Skeletal muscle tissue (tissue), 4 donors: ENCODE results near the gene HHLA2. TPM values are rescaled to one million over a fixed set of nuclear protein-coding genes. Genes with fewer than 3 reads are reported as not detected.

Source experiments
- H3K27ac ChIP-seq: one replicate; pipeline ENCODE4 v1.7.0; 2013; ENCODE audit warnings: mild to moderate bottlenecking, low read depth, low read length, inconsistent platforms
- H3K27me3 ChIP-seq, 3 donors: one replicate each; pipeline ENCODE4 v1.7.0; 2013; ENCODE audit warnings: low read length in 3 of 3; ENCODE audit not compliant: control insufficient read depth in 3 of 3, insufficient read depth in 3 of 3
- H3K36me3 ChIP-seq, 3 donors: one replicate each; pipeline ENCODE4 v1.7.0; 2013; ENCODE audit warnings: low read length in 3 of 3; ENCODE audit not compliant: control insufficient read depth in 3 of 3, insufficient read depth in 3 of 3
- H3K4me1 ChIP-seq, 3 donors: one replicate each; pipeline ENCODE4 v1.7.0; 2013; ENCODE audit warnings: low read length in 3 of 3, mild to moderate bottlenecking in 3 of 3; ENCODE audit not compliant: control insufficient read depth in 3 of 3, insufficient read depth in 3 of 3
- H3K4me3 ChIP-seq, 3 donors: one replicate each; pipeline ENCODE4 v1.7.0; 2013; ENCODE audit warnings: low read length in 3 of 3
- H3K9ac ChIP-seq, 3 donors: one replicate each; pipeline ENCODE4 v1.7.0; 2013; ENCODE audit warnings: low read length in 3 of 3, mild to moderate bottlenecking in 3 of 3, moderate library complexity in 2 of 3, low read depth in 1 of 3
- H3K9me3 ChIP-seq, 3 donors: one replicate each; pipeline ENCODE4 v1.7.0; 2013; ENCODE audit warnings: low read length in 3 of 3; ENCODE audit not compliant: control insufficient read depth in 3 of 3
- total RNA-seq: library from RNA; depleted of rRNA; stranded (reverse); fragments of >200 nt; gene quantifications from one replicate; pipeline ENCODE4 v1.2.3, GENCODE V29; 2014
- donor health status: Osteomylitis.

Gene HHLA2
- total RNA-seq, 1 donor from 2014 or later = not detected

DNA sequence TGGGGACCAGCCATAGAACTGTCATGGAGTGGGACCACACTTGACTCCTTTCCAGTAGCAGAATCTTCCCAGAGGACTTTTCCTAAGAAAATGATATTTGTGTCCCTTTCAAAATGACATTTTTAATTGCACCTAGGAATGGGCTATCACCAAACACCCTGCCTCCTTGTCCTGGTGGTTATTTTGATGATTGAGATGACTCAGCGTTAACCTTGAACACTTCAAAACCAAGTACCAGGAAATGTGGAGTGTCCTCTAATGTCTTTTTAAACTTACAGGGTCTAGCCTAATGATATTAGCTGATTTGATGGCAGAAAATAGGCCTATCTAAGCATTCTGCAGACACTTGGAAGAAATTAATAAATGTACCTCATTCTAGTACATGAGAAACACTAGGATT is 90.7 kb downstream of the HHLA2 start:
- no peaks in the 10 kb centered on the region for H3K4me1 ChIP-seq
- no peaks in the 10 kb centered on the region for H3K36me3 ChIP-seq
- H3K9me3 ChIP-seq = no peaks in the 10 kb centered on the region
- no peak overlapping the region for H3K4me3 ChIP-seq
- H3K27me3 ChIP-seq = no peaks in the 10 kb centered on the region
- no peak overlapping the region for H3K9ac ChIP-seq
- no peak overlapping the region for H3K27ac ChIP-seq

DNA sequence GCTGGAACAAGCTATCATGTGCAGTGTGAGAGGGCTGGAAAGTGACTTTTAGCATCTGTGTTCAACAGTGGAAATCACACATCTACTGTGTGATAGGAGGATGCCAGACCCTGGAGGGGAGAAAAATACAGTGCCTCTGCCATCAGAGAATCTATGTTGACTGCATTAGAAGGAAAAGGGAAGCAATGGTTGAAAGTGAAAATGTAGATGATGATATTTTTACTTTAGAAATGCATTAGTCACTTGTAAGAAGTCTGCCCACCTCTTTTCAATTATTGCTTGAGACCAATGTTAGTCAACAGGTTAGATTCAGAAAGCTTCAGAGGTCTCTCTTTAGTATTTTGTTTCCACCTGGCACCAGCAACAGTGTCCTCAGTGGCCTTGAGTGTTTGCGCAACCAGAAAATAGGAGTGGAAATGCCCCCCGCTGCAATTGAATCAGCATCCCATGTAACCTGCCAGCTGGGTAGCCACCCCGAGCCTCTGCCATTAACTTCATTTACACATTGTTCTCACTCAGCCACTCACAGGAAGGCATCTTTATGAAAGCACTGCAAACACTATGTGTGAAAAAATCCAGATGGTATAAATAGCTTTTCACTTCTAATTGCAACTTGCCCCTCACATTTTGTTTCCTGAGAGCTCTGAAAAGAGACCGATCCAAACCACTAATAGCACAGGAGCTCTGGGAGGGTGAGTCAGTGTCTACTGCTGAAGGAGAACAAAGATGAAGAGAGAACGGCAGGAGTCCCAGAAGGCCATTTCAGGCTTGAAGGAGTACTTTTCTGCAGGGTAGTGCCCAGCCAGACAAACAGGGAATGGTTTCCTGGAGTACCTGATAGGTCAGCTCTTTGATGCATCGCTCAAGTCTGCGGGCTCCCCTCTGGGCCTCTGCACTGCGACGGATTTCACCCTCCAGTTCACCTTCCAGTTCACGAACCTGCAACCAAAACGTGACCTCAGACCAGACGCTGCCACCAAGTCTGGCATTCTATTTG is 92.1 kb downstream of the HHLA2 start:
- Histone ChIP-seq H3K9me3 (no peaks in the 10 kb centered on the region), H3K4me3 (no peak overlapping the region), H3K36me3 (no peaks in the 10 kb centered on the region), H3K4me1 (no peaks in the 10 kb centered on the region), H3K27ac (no peak overlapping the region), H3K27me3 (no peaks in the 10 kb centered on the region), H3K9ac (no peak overlapping the region)

DNA sequence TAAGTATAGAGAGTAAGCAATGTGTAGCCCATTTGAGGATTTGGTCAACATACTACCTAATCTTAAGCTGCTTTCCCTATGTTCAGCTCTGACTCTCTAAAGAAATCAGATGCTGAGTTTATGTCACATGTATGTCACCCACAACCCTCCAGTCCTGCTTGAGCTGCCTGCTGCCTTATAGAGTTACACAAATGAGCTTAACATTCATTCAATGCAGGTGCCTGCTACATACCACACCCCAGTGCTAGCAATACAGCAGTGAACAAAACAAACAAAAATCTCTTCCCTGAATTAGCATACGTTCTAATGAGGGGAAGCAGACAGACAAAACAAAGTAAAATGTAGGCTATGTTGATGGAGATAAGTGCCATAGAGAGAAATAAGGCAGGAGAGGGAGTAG is 93.0 kb downstream of the HHLA2 start:
- no peak overlapping the region for H3K27ac ChIP-seq
- H3K4me3 ChIP-seq = no peak overlapping the region
- no peaks in the 10 kb centered on the region for H3K36me3 ChIP-seq
- H3K9me3 ChIP-seq = no peaks in the 10 kb centered on the region
- no peak overlapping the region for H3K9ac ChIP-seq
- H3K4me1 ChIP-seq = no peaks in the 10 kb centered on the region
- no peaks in the 10 kb centered on the region for H3K27me3 ChIP-seq

DNA sequence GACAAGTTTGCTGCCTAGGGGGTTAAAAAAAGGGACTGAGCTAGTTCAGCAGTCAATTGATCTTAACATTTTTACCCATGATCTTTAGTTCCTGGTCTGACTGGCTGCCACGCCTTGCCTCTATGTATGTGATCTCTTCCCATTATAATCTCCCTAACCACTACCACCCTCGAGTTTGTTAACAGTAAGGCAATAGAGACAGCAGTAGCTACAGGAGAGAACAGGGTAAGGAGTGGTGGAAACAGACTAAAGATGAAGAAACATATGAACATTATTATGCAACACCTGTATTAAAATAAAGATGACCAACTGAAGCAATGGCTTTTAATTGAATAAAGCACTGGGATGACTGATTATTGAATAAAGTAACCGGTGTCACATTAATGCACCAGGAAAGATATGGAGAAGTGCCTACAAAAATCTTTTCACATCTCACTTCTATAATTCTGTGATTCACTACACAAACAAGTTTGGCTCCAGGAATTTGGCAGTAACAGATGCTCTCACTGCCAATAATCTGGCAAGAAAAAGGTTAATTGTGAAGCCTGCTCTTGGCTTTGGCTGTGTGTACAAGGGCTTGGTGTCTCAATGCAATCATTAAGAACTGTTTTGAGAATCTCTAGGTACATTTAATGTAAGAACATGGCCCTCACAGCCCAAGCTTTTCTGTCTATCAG is 95.7 kb downstream of the HHLA2 start:
- Histone ChIP-seq H3K9me3 (no peaks in the 10 kb centered on the region), H3K36me3 (no peaks in the 10 kb centered on the region), H3K9ac (no peak overlapping the region), H3K27me3 (no peaks in the 10 kb centered on the region), H3K4me1 (no peaks in the 10 kb centered on the region), H3K27ac (no peak overlapping the region), H3K4me3 (no peak overlapping the region)

DNA sequence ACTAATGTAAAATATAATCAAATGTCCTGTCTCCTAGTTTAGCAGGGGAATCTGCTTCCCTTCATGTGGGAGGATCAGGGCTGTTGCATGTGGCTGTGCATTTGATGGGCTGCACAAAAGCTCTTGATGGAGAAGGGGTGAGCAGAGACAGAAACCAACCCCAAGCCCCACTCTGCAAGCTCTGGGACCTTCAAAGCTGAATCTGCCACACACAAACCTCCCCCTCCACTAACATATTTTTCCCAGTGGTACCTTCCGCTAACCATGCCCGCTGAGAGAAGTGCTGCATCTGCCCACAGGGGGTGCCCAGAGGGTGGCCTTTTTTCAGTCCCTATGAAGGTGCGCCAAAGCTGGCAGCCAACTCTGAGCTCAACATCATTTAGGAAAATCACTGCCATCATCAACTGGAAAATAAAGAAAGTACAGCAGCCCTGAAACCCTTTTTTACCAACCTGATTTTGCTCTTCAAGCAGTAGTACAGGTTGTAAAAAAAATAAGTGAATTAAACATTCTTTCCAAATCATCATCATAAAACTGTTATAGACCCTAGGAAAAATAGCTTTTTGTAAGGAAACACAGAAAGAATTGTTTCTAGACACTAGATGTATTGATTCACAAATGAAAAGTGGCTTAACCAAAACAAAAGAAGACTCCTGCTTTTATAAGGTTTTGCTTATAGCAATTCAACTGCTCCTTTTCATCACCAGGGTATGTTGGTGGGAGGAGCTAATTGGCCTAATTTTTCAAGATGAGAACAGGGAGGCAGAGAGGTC is 97.0 kb downstream of the HHLA2 start:
- no peaks in the 10 kb centered on the region for H3K27me3 ChIP-seq
- no peak overlapping the region for H3K9ac ChIP-seq
- H3K4me1 ChIP-seq = no peaks in the 10 kb centered on the region
- no peak overlapping the region for H3K27ac ChIP-seq
- H3K36me3 ChIP-seq = no peaks in the 10 kb centered on the region
- H3K4me3 ChIP-seq = no peak overlapping the region
- H3K9me3 ChIP-seq = no peaks in the 10 kb centered on the region

DNA sequence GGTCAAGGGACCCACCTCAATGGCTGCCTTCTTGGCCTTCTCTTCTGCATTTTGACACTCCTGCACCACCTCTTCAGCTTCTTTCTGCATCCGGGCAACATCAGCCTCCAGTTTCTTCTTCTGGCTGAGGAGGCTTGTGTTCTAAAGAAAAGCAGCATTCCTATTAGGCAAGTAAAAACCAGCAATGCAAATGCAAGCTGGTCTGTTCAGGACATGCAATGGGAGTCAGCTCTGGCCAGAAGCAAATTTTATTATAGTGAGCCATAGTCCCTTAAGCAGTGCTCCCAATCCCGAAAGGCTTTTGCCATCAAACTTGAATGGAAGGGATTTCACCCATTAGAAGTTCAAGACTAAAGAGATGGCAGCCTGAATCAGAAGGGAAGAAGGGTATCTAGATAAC is 97.7 kb downstream of the HHLA2 start:
- no peaks in the 10 kb centered on the region for H3K9me3 ChIP-seq
- no peak overlapping the region for H3K4me3 ChIP-seq
- H3K27me3 ChIP-seq = no peaks in the 10 kb centered on the region
- no peak overlapping the region for H3K9ac ChIP-seq
- no peaks in the 10 kb centered on the region for H3K4me1 ChIP-seq
- no peak overlapping the region for H3K27ac ChIP-seq
- no peaks in the 10 kb centered on the region for H3K36me3 ChIP-seq

DNA sequence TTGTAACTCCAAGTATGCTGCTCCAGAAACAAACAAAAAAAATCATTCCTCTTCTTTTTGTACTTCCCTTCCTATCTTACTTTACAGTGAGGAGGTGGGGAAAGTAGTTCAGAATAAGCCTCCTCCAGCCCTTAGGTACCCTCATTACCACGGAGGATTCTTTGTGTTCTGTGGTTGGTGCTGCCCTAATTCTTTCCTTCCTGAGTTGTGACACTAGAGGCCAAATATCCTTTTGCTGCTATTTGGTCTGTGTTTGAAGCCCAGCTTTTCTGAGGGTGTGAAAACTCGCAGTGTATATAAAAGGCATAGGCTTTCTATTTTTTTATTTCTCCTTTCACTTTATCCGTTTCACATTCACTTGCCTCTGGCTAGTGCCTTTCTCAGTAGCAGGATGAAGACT is 98.2 kb downstream of the HHLA2 start:
- Histone ChIP-seq H3K27me3 (no peaks in the 10 kb centered on the region), H3K9ac (no peak overlapping the region), H3K36me3 (no peaks in the 10 kb centered on the region), H3K4me3 (no peak overlapping the region), H3K4me1 (no peaks in the 10 kb centered on the region), H3K9me3 (no peaks in the 10 kb centered on the region), H3K27ac (no peak overlapping the region)

DNA sequence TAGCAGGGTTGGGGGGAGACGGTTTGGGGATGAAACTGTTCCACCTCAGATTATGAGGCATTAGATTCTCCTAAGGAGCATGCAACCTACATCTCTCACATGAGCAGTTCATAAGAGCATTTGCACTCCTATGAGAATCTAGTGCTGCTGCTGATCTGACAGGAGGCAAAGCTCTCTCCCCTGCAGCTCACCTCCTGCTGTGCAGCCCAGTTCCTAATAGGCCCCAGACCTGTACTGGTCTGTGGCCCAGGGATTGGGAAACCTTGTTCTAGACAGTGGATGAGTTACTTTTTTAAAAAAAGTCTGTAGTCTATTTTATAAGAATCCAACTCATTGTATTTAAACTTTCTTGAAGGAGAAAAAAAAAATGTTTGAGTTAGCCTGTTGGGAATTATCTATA is 100.0 kb downstream of the HHLA2 start:
- no peaks in the 10 kb centered on the region for H3K4me1 ChIP-seq
- no peak overlapping the region for H3K4me3 ChIP-seq
- H3K9ac ChIP-seq = no peak overlapping the region
- no peaks in the 10 kb centered on the region for H3K36me3 ChIP-seq
- H3K27me3 ChIP-seq = no peaks in the 10 kb centered on the region
- no peak overlapping the region for H3K27ac ChIP-seq
- H3K9me3 ChIP-seq = peaks cover 0 to 5% (median 0%) of the 10 kb centered on the region in 3 donors

DNA sequence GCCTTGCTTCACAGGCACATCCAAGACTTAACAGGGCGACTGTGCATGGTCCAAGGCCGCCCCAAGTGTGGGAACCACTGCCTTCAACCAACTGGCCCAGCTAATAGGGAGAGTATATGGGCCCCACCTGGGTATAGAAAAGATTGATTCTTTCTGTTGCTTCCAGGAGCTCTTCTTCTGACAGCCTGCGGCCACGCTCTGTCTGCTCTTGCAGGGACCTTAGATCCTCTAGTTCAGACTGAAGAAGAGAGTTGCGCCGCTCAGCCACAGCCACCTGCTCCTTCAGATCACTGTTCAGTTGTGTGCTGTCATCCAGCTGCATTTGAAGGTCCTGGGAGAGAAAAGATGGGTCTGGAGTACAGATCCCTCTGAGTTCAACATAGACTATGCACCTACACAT is 102.2 kb downstream of the HHLA2 start:
- H3K36me3 ChIP-seq = no peaks in the 10 kb centered on the region
- H3K27ac ChIP-seq = no peak overlapping the region
- peaks cover 0 to 5% (median 0%) of the 10 kb centered on the region in 3 donors for H3K9me3 ChIP-seq

More for the DNA sequence above, 102.2 kb downstream of the HHLA2 start:
- Histone ChIP-seq H3K9ac (no peak overlapping the region), H3K4me3 (no peak overlapping the region), H3K27me3 (no peaks in the 10 kb centered on the region), H3K4me1 (no peaks in the 10 kb centered on the region)
